Caco-2 (cell line): ENCODE data around the gene CACNA1D. TPM values are rescaled to one million over a fixed set of nuclear protein-coding genes. Genes with fewer than 3 reads are reported as not detected.

Experiments
- BruUV-seq: library from RNA; stranded (reverse); fragments of 400-500 nt; replicated peaks from 2 replicates; lab custom pipeline; 2021; lab: Mats Ljungman, UMichigan
- CTCF ChIA-PET: fragments of 300-600 bp; sonication (Branson Sonifier 250); formaldehyde crosslinking; loops from one replicate; lab custom pipeline; 2022; ENCODE audit warnings: antibody characterized with exemption; lab: Charles Lee
- POLR2A ChIA-PET: fragments of 300-600 bp; sonication (Branson Sonifier 250); formaldehyde crosslinking; loops from one replicate; lab custom pipeline; 2022; ENCODE audit warnings: antibody characterized with exemption; lab: Charles Lee
- DNase-seq, 2 experiments: peaks; one replicate each; pipeline versions ENCODE4 v3.0.0 to v3.0.0-alpha.2; 2020 to 2022
- H3K27me3 ChIP-seq: replicated peaks from 2 replicates; pipeline ENCODE4 v1.6.0; 2011; ENCODE audit warnings: low read length; ENCODE audit not compliant: control insufficient read depth, insufficient read depth
- H3K36me3 ChIP-seq: 2 replicates; pipeline ENCODE4 v1.5.1; 2011; ENCODE audit warnings: low read length; ENCODE audit not compliant: control insufficient read depth, insufficient read depth
- H3K4me1 ChIP-seq: fragments of 250-450 bp; sonication (Bioruptor Pico); 2 replicates; pipeline ENCODE4 v1.5.1; 2020; ENCODE audit warnings: mild to moderate bottlenecking
- H3K4me3 ChIP-seq: 2 replicates; pipeline ENCODE4 v1.5.1; 2011; ENCODE audit warnings: low read depth, mild to moderate bottlenecking, control low read depth, low read length
- H3K9me3 ChIP-seq: fragments of 250-450 bp; sonication (Bioruptor Pico); 2 replicates; pipeline ENCODE4 v1.5.1; 2020; ENCODE audit warnings: mild to moderate bottlenecking, moderate library complexity
- H3K27ac Mint-ChIP-seq: one replicate; pipeline ENCODE4 v1.8.0; 2022; ENCODE audit warnings: mixed read lengths; ENCODE audit not compliant: unreplicated experiment
- H3K27me3 Mint-ChIP-seq: one replicate; pipeline ENCODE4 v1.8.0; 2022; ENCODE audit warnings: mixed read lengths; ENCODE audit not compliant: insufficient read depth, unreplicated experiment
- H3K36me3 Mint-ChIP-seq: one replicate; pipeline ENCODE4 v1.8.0; 2022; ENCODE audit warnings: mild to moderate bottlenecking, mixed read lengths; ENCODE audit not compliant: insufficient read depth, unreplicated experiment
- H3K4me1 Mint-ChIP-seq: one replicate; pipeline ENCODE4 v1.8.0; 2022; ENCODE audit warnings: low read depth, mixed read lengths; ENCODE audit not compliant: unreplicated experiment
- H3K4me3 Mint-ChIP-seq: one replicate; pipeline ENCODE4 v1.8.0; 2022; ENCODE audit warnings: mild to moderate bottlenecking, moderate library complexity, mixed read lengths; ENCODE audit not compliant: unreplicated experiment
- H3K9me3 Mint-ChIP-seq: one replicate; pipeline ENCODE4 v1.8.0; 2022; ENCODE audit warnings: mixed read lengths; ENCODE audit not compliant: unreplicated experiment
- intact Hi-C: fragments of 100-400 bp; cut with micrococcal nuclease; formaldehyde crosslinking; loops from one replicate; pipeline ENCODE4 v1.10.0; 2022; ENCODE audit not compliant: unreplicated experiment
- total RNA-seq: library from RNA; stranded (reverse); gene quantifications from 2 replicates; pipeline ENCODE4 v1.2.3, GENCODE V29; 2022
- TF ChIP-seq, protein P1 (sequence below), 2 experiments: fragments of 200-600 bp in 1 of 2; IDR thresholded peaks; 1 replicate in 1 of 2; 2 replicates in 1 of 2; pipeline versions ENCODE4 v1.5.1 to v1.8.0; 2011 to 2022; ENCODE audit warnings: antibody characterized with exemption in 1 of 2, control low read depth in 1 of 2, inconsistent platforms in 1 of 2, low read depth in 1 of 2, low read length in 1 of 2, mild to moderate bottlenecking in 1 of 2, moderate library complexity in 1 of 2; ENCODE audit not compliant: insufficient read depth in 1 of 2, severe bottlenecking in 1 of 2, unreplicated experiment in 1 of 2

The CACNA1D gene
- total RNA-seq, 1 experiment from 2014 or later = 13.3 TPM

- TF ChIP-seq, protein P1, sequence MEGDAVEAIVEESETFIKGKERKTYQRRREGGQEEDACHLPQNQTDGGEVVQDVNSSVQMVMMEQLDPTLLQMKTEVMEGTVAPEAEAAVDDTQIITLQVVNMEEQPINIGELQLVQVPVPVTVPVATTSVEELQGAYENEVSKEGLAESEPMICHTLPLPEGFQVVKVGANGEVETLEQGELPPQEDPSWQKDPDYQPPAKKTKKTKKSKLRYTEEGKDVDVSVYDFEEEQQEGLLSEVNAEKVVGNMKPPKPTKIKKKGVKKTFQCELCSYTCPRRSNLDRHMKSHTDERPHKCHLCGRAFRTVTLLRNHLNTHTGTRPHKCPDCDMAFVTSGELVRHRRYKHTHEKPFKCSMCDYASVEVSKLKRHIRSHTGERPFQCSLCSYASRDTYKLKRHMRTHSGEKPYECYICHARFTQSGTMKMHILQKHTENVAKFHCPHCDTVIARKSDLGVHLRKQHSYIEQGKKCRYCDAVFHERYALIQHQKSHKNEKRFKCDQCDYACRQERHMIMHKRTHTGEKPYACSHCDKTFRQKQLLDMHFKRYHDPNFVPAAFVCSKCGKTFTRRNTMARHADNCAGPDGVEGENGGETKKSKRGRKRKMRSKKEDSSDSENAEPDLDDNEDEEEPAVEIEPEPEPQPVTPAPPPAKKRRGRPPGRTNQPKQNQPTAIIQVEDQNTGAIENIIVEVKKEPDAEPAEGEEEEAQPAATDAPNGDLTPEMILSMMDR (IDR thresholded peaks at IDR 0.05; ENCODE audit: insufficient read depth in 1 of 2, low read depth in 1 of 2, low read length in 1 of 2, severe bottlenecking in 1 of 2, unreplicated experiment in 1 of 2) = no peak
- no peaks in the 10 kb centered on the region for H3K36me3 ChIP-seq
- ChIA-PET POLR2A (no interaction called here), CTCF (no interaction called here)
- Mint-ChIP-seq H3K4me1 (no peaks in the 10 kb centered on the region), H3K27me3 (no peaks in the 10 kb centered on the region), H3K9me3 (no peaks in the 10 kb centered on the region), H3K4me3 (no peak overlapping the region), H3K27ac (no peak overlapping the region), H3K36me3 (no peaks in the 10 kb centered on the region)
- DNase-seq = no peak
- no TSS peak for BruUV-seq
- intact Hi-C loops = no loop called here
- 0 out of 2 replicates have a peak, but pooled peaks cover 4% of the 10 kb centered on the region for H3K4me1 ChIP-seq
- H3K9me3 ChIP-seq = no peaks in the 10 kb centered on the region
- no peaks in the 10 kb centered on the region for H3K27me3 ChIP-seq
- H3K4me3 ChIP-seq = no peak overlapping the region
Observed at GRCh38 chr3:53523346-53523745, 28.9 kb downstream of the CACNA1D start.

GRCh38 chr3:53524566-53524965 is 30.2 kb downstream of the CACNA1D start:
- CTCF ChIA-PET = no interaction called here
- no peaks in the 10 kb centered on the region for H3K9me3 Mint-ChIP-seq
- TF ChIP-seq, protein P1 (IDR thresholded peaks at IDR 0.05; ENCODE audit: insufficient read depth in 1 of 2, low read depth in 1 of 2, low read length in 1 of 2, severe bottlenecking in 1 of 2, unreplicated experiment in 1 of 2) = no peak

GRCh38 chr3:53525765-53526703 is 31.6 kb downstream of the CACNA1D start:
- Histone ChIP-seq H3K27me3 (no peaks in the 10 kb centered on the region), H3K4me1 (0 out of 2 replicates have a peak, but pooled peaks cover 4% of the 10 kb centered on the region), H3K36me3 (no peaks in the 10 kb centered on the region), H3K4me3 (no peak overlapping the region), H3K9me3 (no peaks in the 10 kb centered on the region)
- intact Hi-C loops = no loop called here
- no peak for DNase-seq
- no peak overlapping the region for H3K4me3 Mint-ChIP-seq
- POLR2A ChIA-PET = no interaction called here
- no peaks in the 10 kb centered on the region for H3K9me3 Mint-ChIP-seq
- no peaks in the 10 kb centered on the region for H3K27me3 Mint-ChIP-seq
- CTCF ChIA-PET = interaction anchor here (1.1 kb wide), 1 partner anchor 27 kb away, joined by 3 read pairs; no protein-coding TSS in a partner anchor
- BruUV-seq = no TSS peak
- TF ChIP-seq, protein P1 (IDR thresholded peaks at IDR 0.05; ENCODE audit: insufficient read depth in 1 of 2, low read depth in 1 of 2, low read length in 1 of 2, severe bottlenecking in 1 of 2, unreplicated experiment in 1 of 2) = no peak
- H3K27ac Mint-ChIP-seq = no peak overlapping the region
- H3K36me3 Mint-ChIP-seq = no peaks in the 10 kb centered on the region
- no peaks in the 10 kb centered on the region for H3K4me1 Mint-ChIP-seq

More at GRCh38 chr3:53524566-53524965, 30.2 kb downstream of the CACNA1D start:
- H3K36me3 ChIP-seq = no peaks in the 10 kb centered on the region
- no peaks in the 10 kb centered on the region for H3K4me1 Mint-ChIP-seq
- H3K27me3 Mint-ChIP-seq = no peaks in the 10 kb centered on the region
- DNase-seq = no peak
- POLR2A ChIA-PET = no interaction called here
- H3K36me3 Mint-ChIP-seq = no peaks in the 10 kb centered on the region
- no peaks in the 10 kb centered on the region for H3K27me3 ChIP-seq
- intact Hi-C loops = no loop called here
- H3K9me3 ChIP-seq = no peaks in the 10 kb centered on the region
- H3K27ac Mint-ChIP-seq = no peak overlapping the region
- no peak overlapping the region for H3K4me3 ChIP-seq
- no TSS peak for BruUV-seq
- H3K4me1 ChIP-seq = 0 out of 2 replicates have a peak, but pooled peaks cover 4% of the 10 kb centered on the region
- H3K4me3 Mint-ChIP-seq = no peak overlapping the region
